ENCODE results near the gene NUDT8.

DNA sequence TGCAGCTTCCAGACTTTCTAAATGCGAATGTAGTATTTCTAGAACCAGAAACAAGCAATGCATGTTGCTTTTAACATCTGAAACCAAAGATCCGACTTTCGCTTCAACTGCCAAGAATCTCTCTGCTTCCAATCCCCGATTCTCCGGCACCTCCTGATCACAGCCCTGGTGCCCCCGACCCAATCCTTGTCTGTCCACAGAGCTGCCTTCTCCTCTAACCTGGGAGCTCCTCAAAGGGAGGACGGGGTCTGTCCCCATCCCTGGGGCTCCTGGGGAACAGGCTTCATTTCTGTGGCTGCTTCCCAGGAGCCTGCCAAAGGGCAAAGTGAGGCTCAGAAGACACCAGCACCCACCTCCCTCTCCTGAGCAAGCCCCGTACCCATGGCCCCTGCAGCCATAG is 44.2 kb upstream of the NUDT8 start:
- TF ChIP-seq, protein P1, sequence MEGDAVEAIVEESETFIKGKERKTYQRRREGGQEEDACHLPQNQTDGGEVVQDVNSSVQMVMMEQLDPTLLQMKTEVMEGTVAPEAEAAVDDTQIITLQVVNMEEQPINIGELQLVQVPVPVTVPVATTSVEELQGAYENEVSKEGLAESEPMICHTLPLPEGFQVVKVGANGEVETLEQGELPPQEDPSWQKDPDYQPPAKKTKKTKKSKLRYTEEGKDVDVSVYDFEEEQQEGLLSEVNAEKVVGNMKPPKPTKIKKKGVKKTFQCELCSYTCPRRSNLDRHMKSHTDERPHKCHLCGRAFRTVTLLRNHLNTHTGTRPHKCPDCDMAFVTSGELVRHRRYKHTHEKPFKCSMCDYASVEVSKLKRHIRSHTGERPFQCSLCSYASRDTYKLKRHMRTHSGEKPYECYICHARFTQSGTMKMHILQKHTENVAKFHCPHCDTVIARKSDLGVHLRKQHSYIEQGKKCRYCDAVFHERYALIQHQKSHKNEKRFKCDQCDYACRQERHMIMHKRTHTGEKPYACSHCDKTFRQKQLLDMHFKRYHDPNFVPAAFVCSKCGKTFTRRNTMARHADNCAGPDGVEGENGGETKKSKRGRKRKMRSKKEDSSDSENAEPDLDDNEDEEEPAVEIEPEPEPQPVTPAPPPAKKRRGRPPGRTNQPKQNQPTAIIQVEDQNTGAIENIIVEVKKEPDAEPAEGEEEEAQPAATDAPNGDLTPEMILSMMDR (IDR thresholded peaks at IDR 0.05): no peak
- no peak for TF ChIP-seq POLR2A (IDR thresholded peaks at IDR 0.05)
- TF ChIP-seq EP300 (IDR thresholded peaks at IDR 0.05): no peak
